ENCODE results near the gene CFAP74.

GRCh38 chr1:1917995-1918900, 85.3 kb downstream of the CFAP74 start:
- no peak for TF ChIP-seq CTCF (IDR thresholded peaks at IDR 0.05)
- TF ChIP-seq POLR2A (IDR thresholded peaks at IDR 0.05): no peak
